Adrenal gland (tissue), 5 donors: ENCODE data around the gene TNFAIP8L1.

Source experiments
- POLR2A ChIP-seq, 2 donors: fragments of 450-650 bp; IDR thresholded peaks; one replicate each; pipeline ENCODE4 v1.6.1; 2017; ENCODE audit warnings: antibody characterized with exemption in 2 of 2, mild to moderate bottlenecking in 2 of 2, moderate library complexity in 1 of 2
- TF ChIP-seq, protein P1 (sequence below), 6 experiments: fragments of 450-650 bp in 4 of 6; fragments of 200-600 bp in 2 of 6; sonication (generic) in 1 of 6; IDR thresholded peaks; 1 replicate in 5 of 6; 2 replicates in 1 of 6; pipeline versions ENCODE4 v1.5.1 to v1.8.0; 2016 to 2021; ENCODE audit warnings: antibody characterized with exemption in 6 of 6, mild to moderate bottlenecking in 2 of 6, moderate library complexity in 1 of 6
- donor health status: DM: no; HTN: no; CAD: no.

DNA sequence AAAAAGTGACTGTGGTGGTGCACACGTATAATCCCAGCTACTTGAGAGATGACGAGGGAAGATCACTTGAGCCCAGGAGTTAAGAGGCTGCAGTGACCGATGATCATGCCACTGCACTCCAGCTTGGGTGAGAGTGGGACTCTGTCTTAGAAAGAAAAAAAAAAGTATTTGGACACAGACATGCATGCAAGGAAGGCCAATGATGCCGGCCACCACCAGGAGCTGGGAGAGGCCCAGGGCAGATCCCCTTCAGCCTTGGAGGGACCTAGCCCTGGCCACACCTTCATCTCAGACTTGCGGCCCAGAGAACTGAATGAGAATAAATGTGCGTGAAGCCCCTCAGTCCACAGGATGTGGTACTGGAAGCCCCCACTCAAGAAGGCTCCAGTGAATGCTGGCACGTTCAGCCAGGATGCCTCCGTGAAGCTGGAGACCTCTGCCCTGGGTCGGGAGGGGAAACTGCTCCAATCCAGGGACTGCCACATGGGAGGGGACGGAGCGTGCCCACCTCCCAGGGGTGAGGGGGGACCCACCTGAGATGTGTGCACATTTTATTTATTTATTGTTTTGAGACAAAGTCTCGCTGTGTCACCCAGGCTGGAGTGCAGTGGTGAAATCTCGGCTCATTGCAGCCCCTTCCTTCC, 14.6 kb downstream of the TNFAIP8L1 start:
- TF ChIP-seq, protein P1, sequence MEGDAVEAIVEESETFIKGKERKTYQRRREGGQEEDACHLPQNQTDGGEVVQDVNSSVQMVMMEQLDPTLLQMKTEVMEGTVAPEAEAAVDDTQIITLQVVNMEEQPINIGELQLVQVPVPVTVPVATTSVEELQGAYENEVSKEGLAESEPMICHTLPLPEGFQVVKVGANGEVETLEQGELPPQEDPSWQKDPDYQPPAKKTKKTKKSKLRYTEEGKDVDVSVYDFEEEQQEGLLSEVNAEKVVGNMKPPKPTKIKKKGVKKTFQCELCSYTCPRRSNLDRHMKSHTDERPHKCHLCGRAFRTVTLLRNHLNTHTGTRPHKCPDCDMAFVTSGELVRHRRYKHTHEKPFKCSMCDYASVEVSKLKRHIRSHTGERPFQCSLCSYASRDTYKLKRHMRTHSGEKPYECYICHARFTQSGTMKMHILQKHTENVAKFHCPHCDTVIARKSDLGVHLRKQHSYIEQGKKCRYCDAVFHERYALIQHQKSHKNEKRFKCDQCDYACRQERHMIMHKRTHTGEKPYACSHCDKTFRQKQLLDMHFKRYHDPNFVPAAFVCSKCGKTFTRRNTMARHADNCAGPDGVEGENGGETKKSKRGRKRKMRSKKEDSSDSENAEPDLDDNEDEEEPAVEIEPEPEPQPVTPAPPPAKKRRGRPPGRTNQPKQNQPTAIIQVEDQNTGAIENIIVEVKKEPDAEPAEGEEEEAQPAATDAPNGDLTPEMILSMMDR (IDR thresholded peaks at IDR 0.05): no peak
- TF ChIP-seq POLR2A (IDR thresholded peaks at IDR 0.05): no peak
